ENCODE data around the gene PRDM15. TPM values are rescaled to one million over a fixed set of nuclear protein-coding genes. Genes with fewer than 3 reads are reported as not detected.
A peak's percentile ranks its signal among the peaks of the same experiment; 100 is the strongest.

PRDM15 gene
- polyA plus RNA-seq, 3 donors from 2014 or later, result 1.3 to 3.5 TPM; not detected in 1

GRCh38 chr21:41890355-41890754 lies 11.2 kb upstream of the PRDM15 start:
- H3K27me3 Mint-ChIP-seq (ENCODE audit: low read depth in 3 of 3), result no peaks in the 10 kb centered on the region
- H3K27ac Mint-ChIP-seq, result no peak overlapping the region
- H3K4me1 Mint-ChIP-seq, result peaks cover under 1 to 8% of the 10 kb centered on the region in 2 donors
- DNase-seq, result no peak
- no peaks in the 10 kb centered on the region for H3K9me3 Mint-ChIP-seq
- no peak overlapping the region for H3K4me3 Mint-ChIP-seq
- peaks cover 0 to 13% (median 7%) of the 10 kb centered on the region in 3 donors for H3K36me3 Mint-ChIP-seq

GRCh38 chr21:41888749-41889376 lies 9.7 kb upstream of the PRDM15 start:
- Mint-ChIP-seq H3K27ac (no peak overlapping the region), H3K36me3 (peaks cover 0 to 13% (median 4%) of the 10 kb centered on the region in 3 donors), H3K27me3 (ENCODE audit: low read depth in 3 of 3) (no peaks in the 10 kb centered on the region), H3K4me1 (peaks cover 0 to 8% of the 10 kb centered on the region in 2 donors), H3K4me3 (no peak overlapping the region), H3K9me3 (no peaks in the 10 kb centered on the region)
- no peak for DNase-seq

GRCh38 chr21:41887667-41888066 lies 8.5 kb upstream of the PRDM15 start:
- no peak overlapping the region for H3K27ac Mint-ChIP-seq
- no peaks in the 10 kb centered on the region for H3K9me3 Mint-ChIP-seq
- H3K27me3 Mint-ChIP-seq (ENCODE audit: low read depth in 3 of 3), result no peaks in the 10 kb centered on the region
- H3K4me1 Mint-ChIP-seq, result peaks cover 0 to 8% of the 10 kb centered on the region in 2 donors
- DNase-seq, result no peak
- no peak overlapping the region for H3K4me3 Mint-ChIP-seq
- H3K36me3 Mint-ChIP-seq, result peaks cover 0 to 13% (median 4%) of the 10 kb centered on the region in 3 donors

GRCh38 chr21:41886328-41886727 lies 7.2 kb upstream of the PRDM15 start:
- DNase-seq, result no peak
- Mint-ChIP-seq H3K4me1 (peaks cover 0 to 8% of the 10 kb centered on the region in 2 donors), H3K27me3 (ENCODE audit: low read depth in 3 of 3) (no peaks in the 10 kb centered on the region), H3K36me3 (peaks cover 0 to 9% (median 4%) of the 10 kb centered on the region in 3 donors), H3K27ac (no peak overlapping the region), H3K4me3 (no peak overlapping the region), H3K9me3 (no peaks in the 10 kb centered on the region)

- no peak overlapping the region for H3K4me3 Mint-ChIP-seq
- H3K27me3 Mint-ChIP-seq (ENCODE audit: low read depth in 3 of 3), result no peaks in the 10 kb centered on the region
- H3K36me3 Mint-ChIP-seq, result peaks cover 0 to 9% (median 4%) of the 10 kb centered on the region in 3 donors
- DNase-seq, result no peak
- no peaks in the 10 kb centered on the region for H3K9me3 Mint-ChIP-seq
- H3K27ac Mint-ChIP-seq, result no peak overlapping the region
- peaks cover 0 to 8% of the 10 kb centered on the region in 2 donors for H3K4me1 Mint-ChIP-seq
These were observed 6.3 kb upstream of the PRDM15 start for GRCh38 chr21:41885341-41886024.

- no peak for DNase-seq
- no peak overlapping the region for H3K27ac Mint-ChIP-seq
- H3K4me3 Mint-ChIP-seq, result no peak overlapping the region
- no peaks in the 10 kb centered on the region for H3K9me3 Mint-ChIP-seq
- H3K4me1 Mint-ChIP-seq, result peaks cover 2 to 14% of the 10 kb centered on the region in 2 donors
- peaks cover 0 to 6% (median 0%) of the 10 kb centered on the region in 3 donors for H3K36me3 Mint-ChIP-seq
- peaks cover 0 to 3% (median 2%) of the 10 kb centered on the region in 3 donors for H3K27me3 Mint-ChIP-seq (ENCODE audit: low read depth in 3 of 3)
These were observed 5.4 kb upstream of the PRDM15 start for GRCh38 chr21:41884501-41885030.

- H3K27ac Mint-ChIP-seq, result no peak overlapping the region
- H3K9me3 Mint-ChIP-seq, result no peaks in the 10 kb centered on the region
- peaks cover 0 to 3% (median 3%) of the 10 kb centered on the region in 3 donors for H3K27me3 Mint-ChIP-seq (ENCODE audit: low read depth in 3 of 3)
- DNase-seq, result no peak
- H3K4me3 Mint-ChIP-seq, result no peak overlapping the region
- peaks cover 2 to 16% of the 10 kb centered on the region in 2 donors for H3K4me1 Mint-ChIP-seq
- peaks cover 0 to 3% (median 0%) of the 10 kb centered on the region in 3 donors for H3K36me3 Mint-ChIP-seq
These were observed 4.4 kb upstream of the PRDM15 start for GRCh38 chr21:41883582-41883981.

GRCh38 chr21:41881051-41881450 lies 1.9 kb upstream of the PRDM15 start:
- Mint-ChIP-seq H3K9me3 (no peaks in the 10 kb centered on the region), H3K36me3 (no peaks in the 10 kb centered on the region), H3K4me3 (peak overlapping the region; percentile 22 to 90 (median 53)), H3K27me3 (ENCODE audit: low read depth in 3 of 3) (peaks cover 0 to 8% (median 5%) of the 10 kb centered on the region in 3 donors), H3K4me1 (peaks cover 18 to 39% of the 10 kb centered on the region in 2 donors), H3K27ac (peak overlapping the region in 3 of 6 donors; percentile 21 to 54 (median 30))
- DNase-seq, result no peak

- Mint-ChIP-seq H3K27me3 (ENCODE audit: low read depth in 3 of 3) (peaks cover 0 to 8% (median 5%) of the 10 kb centered on the region in 3 donors), H3K9me3 (no peaks in the 10 kb centered on the region), H3K27ac (peak overlapping the region in 3 of 6 donors; percentile 83 to 94 (median 92)), H3K36me3 (no peaks in the 10 kb centered on the region), H3K4me1 (peaks cover 18 to 40% of the 10 kb centered on the region in 2 donors), H3K4me3 (peak overlapping the region; percentile 83 to 91 (median 90))
- no peak for DNase-seq
These were observed 1.0 kb upstream of the PRDM15 start for GRCh38 chr21:41880153-41880552.

- peak; percentile 71 to 75 (median 74) for DNase-seq
- Mint-ChIP-seq H3K36me3 (peaks cover 0 to 4% (median 0%) of the 10 kb centered on the region in 3 donors), H3K4me3 (peak overlapping the region in 4 of 5 donors; percentile 50 to 70 (median 61)), H3K4me1 (peaks cover 18 to 40% of the 10 kb centered on the region in 2 donors), H3K27me3 (ENCODE audit: low read depth in 3 of 3) (peaks cover 0 to 8% (median 5%) of the 10 kb centered on the region in 3 donors), H3K27ac (peak overlapping the region in 2 of 6 donors; percentile 61 to 62), H3K9me3 (no peaks in the 10 kb centered on the region)
These were observed 334 bp downstream of the PRDM15 start for GRCh38 chr21:41878831-41879189.

GRCh38 chr21:41877901-41878830 lies 978 bp downstream of the PRDM15 start:
- H3K27ac Mint-ChIP-seq, result peak overlapping the region in 5 of 6 donors; percentile 61 to 91 (median 86)
- peak overlapping the region; percentile 84 to 91 (median 89) for H3K4me3 Mint-ChIP-seq
- DNase-seq, result peak in 1 of 3 donors; percentile 14
- peaks cover 0 to 9% (median 0%) of the 10 kb centered on the region in 3 donors for H3K36me3 Mint-ChIP-seq
- H3K9me3 Mint-ChIP-seq, result no peaks in the 10 kb centered on the region
- peaks cover 18 to 40% of the 10 kb centered on the region in 2 donors for H3K4me1 Mint-ChIP-seq
- peaks cover 0 to 10% (median 8%) of the 10 kb centered on the region in 3 donors for H3K27me3 Mint-ChIP-seq (ENCODE audit: low read depth in 3 of 3)

GRCh38 chr21:41876928-41877652 lies 2.1 kb downstream of the PRDM15 start:
- H3K27me3 Mint-ChIP-seq (ENCODE audit: low read depth in 3 of 3), result peaks cover 0 to 10% (median 8%) of the 10 kb centered on the region in 3 donors
- peak overlapping the region in 2 of 6 donors; percentile 61 to 71 for H3K27ac Mint-ChIP-seq
- H3K4me1 Mint-ChIP-seq, result peaks cover 21 to 40% of the 10 kb centered on the region in 2 donors
- H3K4me3 Mint-ChIP-seq, result peak overlapping the region; percentile 84 to 91 (median 89)
- H3K9me3 Mint-ChIP-seq, result no peaks in the 10 kb centered on the region
- DNase-seq, result no peak
- H3K36me3 Mint-ChIP-seq, result peaks cover 0 to 11% (median 0%) of the 10 kb centered on the region in 3 donors
